Body of pancreas (tissue), 4 donors: ENCODE measurements around the gene DNAJC24. TPM values are rescaled to one million over a fixed set of nuclear protein-coding genes. Genes with fewer than 3 reads are reported as not detected.

Source experiments
- ATAC-seq: fragments of 150-250 bp; one replicate; pipeline ENCODE4 v1.9.1; 2016
- DNase-seq, 4 donors: peaks; one replicate each; pipeline ENCODE4 v3.0.0-alpha.2; 2019
- H3K27ac ChIP-seq, 4 donors: fragments of 200-600 bp; sonication (generic); 1 replicate in 3 of 4; 2 replicates in 1 of 4; pipeline versions ENCODE4 v1.5.1 to v1.6.1; 2016 to 2019; ENCODE audit warnings: mild to moderate bottlenecking in 1 of 4, mixed read lengths in 1 of 4, moderate library complexity in 1 of 4
- H3K27me3 ChIP-seq, 2 donors: fragments of 200-600 bp; sonication (generic); one replicate each; pipeline ENCODE4 v1.6.0; 2016; ENCODE audit warnings: mild to moderate bottlenecking in 1 of 2
- H3K36me3 ChIP-seq, 2 donors: fragments of 200-600 bp; sonication (generic); replicated peaks in 1 of 2; 2 replicates each; pipeline ENCODE4 v1.5.1; 2016; ENCODE audit warnings: low read depth in 2 of 2; ENCODE audit not compliant: insufficient read depth in 1 of 2
- H3K4me1 ChIP-seq: fragments of 200-600 bp; sonication (generic); one replicate; pipeline ENCODE4 v1.6.0; 2016
- H3K4me3 ChIP-seq, 2 donors: fragments of 200-600 bp; sonication (generic); 1 replicate in 1 of 2; 2 replicates in 1 of 2; pipeline ENCODE4 v1.5.1; 2016 to 2019
- H3K9me3 ChIP-seq, 3 donors: fragments of 200-600 bp; sonication (generic); 1 replicate in 2 of 3; 2 replicates in 1 of 3; pipeline ENCODE4 v1.5.1; 2016
- CTCF ChIP-seq, 7 experiments: fragments of 450-650 bp in 4 of 7; fragments of 200-600 bp in 3 of 7; sonication (generic) in 3 of 7; IDR thresholded peaks; one replicate each; pipeline ENCODE4 v1.5.1; 2016 to 2019; ENCODE audit warnings: antibody characterized with exemption in 7 of 7
- POLR2A ChIP-seq, 3 donors: fragments of 450-650 bp; IDR thresholded peaks; one replicate each; pipeline ENCODE4 v1.6.1; 2016; ENCODE audit warnings: antibody characterized with exemption in 3 of 3, mild to moderate bottlenecking in 2 of 3
- WGBS, 2 donors: methylation state at CpG; one replicate each; pipeline ENCODE4 v1.1.5; 2017; 5-methylcytosine and 5-hydroxymethylcytosine counted together
- intact Hi-C: fragments of 100-400 bp; cut with DNase I; formaldehyde crosslinking; loops from one replicate; pipeline ENCODE4 v1.15.1; 2023
- total RNA-seq, 2 donors: library from RNA; depleted of rRNA; stranded (reverse); fragments of >200 nt; gene quantifications; one replicate each; pipeline ENCODE4 v1.1.0, GENCODE V29; 2016

Gene DNAJC24
- total RNA-seq, 2 donors from 2014 or later, result 16.1 to 32.3 TPM

- no peaks in the 10 kb centered on the region for H3K4me1 ChIP-seq
- TF ChIP-seq CTCF (IDR thresholded peaks at IDR 0.05) (no peak), POLR2A (IDR thresholded peaks at IDR 0.05) (no peak)
- no peak for ATAC-seq
- no peak overlapping the region for H3K27ac ChIP-seq
- DNase-seq, result no peak
- H3K36me3 ChIP-seq, result no peaks in the 10 kb centered on the region
- H3K4me3 ChIP-seq, result no peak overlapping the region
- no peaks in the 10 kb centered on the region for H3K9me3 ChIP-seq
- H3K27me3 ChIP-seq, result no peaks in the 10 kb centered on the region
- WGBS, 2 donors, result 96% methylated on average over 4 of the region's 4 CpGs
- intact Hi-C loops, result no loop called here
Measured at GRCh38 chr11:31445621-31446020, 76.0 kb downstream of the DNAJC24 start.

- no peak for ATAC-seq
Measured at GRCh38 chr11:31449040-31449439, 79.4 kb downstream of the DNAJC24 start.

DNA sequence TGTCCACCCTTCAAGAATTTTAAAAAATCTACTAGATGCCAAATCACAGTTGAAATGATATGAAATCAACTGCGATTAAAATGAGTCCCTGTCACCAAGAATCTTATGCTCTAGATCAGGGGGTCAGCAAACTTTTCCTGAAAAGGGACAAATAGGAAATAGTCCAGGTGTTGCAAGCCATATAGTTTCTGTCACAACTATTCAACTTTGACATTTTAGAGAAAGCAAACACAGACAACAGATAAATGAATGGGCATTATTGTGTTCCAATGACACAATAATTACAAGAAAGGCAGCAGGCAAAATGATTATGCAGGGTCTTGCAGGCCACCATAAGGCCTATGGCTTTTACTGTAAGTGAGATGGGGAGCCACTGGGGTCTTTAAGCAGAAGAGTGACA is 81.2 kb downstream of the DNAJC24 start:
- ATAC-seq (no peak), DNase-seq (no peak)
- 92 to 100% methylated on average over 1 of the region's 1 CpG for WGBS, 2 donors
- Histone ChIP-seq H3K4me1 (no peaks in the 10 kb centered on the region), H3K9me3 (no peaks in the 10 kb centered on the region), H3K36me3 (no peaks in the 10 kb centered on the region), H3K27me3 (no peaks in the 10 kb centered on the region), H3K4me3 (no peak overlapping the region), H3K27ac (no peak overlapping the region)
- intact Hi-C loops, result no loop called here
- TF ChIP-seq CTCF (IDR thresholded peaks at IDR 0.05) (no peak), POLR2A (IDR thresholded peaks at IDR 0.05) (no peak)

More at GRCh38 chr11:31449040-31449439, 79.4 kb downstream of the DNAJC24 start:
- H3K36me3 ChIP-seq, result no peaks in the 10 kb centered on the region
- intact Hi-C loops, result no loop called here
- no peaks in the 10 kb centered on the region for H3K4me1 ChIP-seq
- no peak overlapping the region for H3K4me3 ChIP-seq
- no peaks in the 10 kb centered on the region for H3K9me3 ChIP-seq
- H3K27me3 ChIP-seq, result no peaks in the 10 kb centered on the region
- no peak for TF ChIP-seq CTCF (IDR thresholded peaks at IDR 0.05)
- no peak for TF ChIP-seq POLR2A (IDR thresholded peaks at IDR 0.05)
- 77 to 84% methylated on average over 2 of the region's 2 CpGs for WGBS, 2 donors
- DNase-seq, result no peak
- no peak overlapping the region for H3K27ac ChIP-seq

DNA sequence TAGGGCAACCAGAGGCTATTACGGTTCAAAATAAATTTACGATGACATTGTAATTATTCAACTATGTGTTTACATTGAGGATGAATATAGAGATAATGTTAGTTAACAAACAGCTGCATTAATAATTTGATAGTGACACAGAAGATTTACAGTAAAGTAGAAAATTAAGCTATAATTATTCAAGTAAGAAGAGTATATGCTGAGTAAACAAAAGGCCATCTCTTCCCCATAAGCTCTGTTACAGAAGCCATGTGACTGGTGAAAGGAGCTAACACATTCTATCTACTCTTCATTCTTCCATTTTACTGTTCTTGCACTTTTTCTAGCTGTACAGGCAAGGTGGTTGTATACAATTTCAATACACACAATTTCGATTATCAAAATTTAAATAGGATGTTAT is 85.5 kb downstream of the DNAJC24 start:
- DNase-seq, result no peak
- no peak for ATAC-seq
- no peak for TF ChIP-seq CTCF (IDR thresholded peaks at IDR 0.05)
- TF ChIP-seq POLR2A (IDR thresholded peaks at IDR 0.05), result no peak

DNA sequence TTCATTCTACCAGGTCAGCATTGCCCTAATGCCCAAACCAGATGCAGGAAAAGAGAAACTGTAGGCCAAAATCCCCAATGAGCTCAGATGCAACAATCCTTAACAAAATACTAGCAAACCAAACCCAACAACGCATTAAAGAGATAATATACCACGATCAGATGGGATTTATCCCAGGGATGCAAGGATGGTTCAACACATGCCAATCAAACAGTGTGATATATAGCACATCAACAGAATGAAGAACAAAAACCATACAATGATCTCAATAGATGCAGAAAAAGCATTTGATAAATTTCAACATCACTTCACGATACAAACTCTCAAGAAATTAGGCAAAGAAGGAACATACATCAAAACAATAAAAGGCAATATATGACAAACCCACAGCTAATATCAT is 94.8 kb downstream of the DNAJC24 start:
- Histone ChIP-seq H3K27me3 (no peaks in the 10 kb centered on the region), H3K4me3 (no peak overlapping the region), H3K27ac (no peak overlapping the region), H3K36me3 (no peaks in the 10 kb centered on the region), H3K4me1 (no peaks in the 10 kb centered on the region), H3K9me3 (no peaks in the 10 kb centered on the region)
- intact Hi-C loops, result no loop called here
- DNase-seq (no peak), ATAC-seq (no peak)
- WGBS, 2 donors, result 95 to 96% methylated on average over 3 of the region's 3 CpGs
- TF ChIP-seq CTCF (IDR thresholded peaks at IDR 0.05) (no peak), POLR2A (IDR thresholded peaks at IDR 0.05) (no peak)

More for the DNA sequence above, 85.5 kb downstream of the DNAJC24 start:
- no peaks in the 10 kb centered on the region for H3K36me3 ChIP-seq
- H3K4me3 ChIP-seq, result no peak overlapping the region
- no peaks in the 10 kb centered on the region for H3K9me3 ChIP-seq
- no peaks in the 10 kb centered on the region for H3K4me1 ChIP-seq
- no peak overlapping the region for H3K27ac ChIP-seq
- 91 to 95% methylated on average over 3 of the region's 3 CpGs for WGBS, 2 donors
- H3K27me3 ChIP-seq, result no peaks in the 10 kb centered on the region
- intact Hi-C loops, result no loop called here
